KBM-7 (cell line): Measurements from ENCODE around the gene KCNK3.

Experiments
- DNase-seq: peaks from one replicate; pipeline ENCODE4 v3.0.0-alpha.2; 2015
- in situ Hi-C: fragments of 300-500 bp; cut with MboI; formaldehyde crosslinking; loops from 2 replicates; pipeline ENCODE4 v1.14.3; 2020; ENCODE audit warnings: low sequenced_read_pairs, low pct_unique_long_range_greater_than_20kb, mixed read lengths

The KCNK3 gene

DNA sequence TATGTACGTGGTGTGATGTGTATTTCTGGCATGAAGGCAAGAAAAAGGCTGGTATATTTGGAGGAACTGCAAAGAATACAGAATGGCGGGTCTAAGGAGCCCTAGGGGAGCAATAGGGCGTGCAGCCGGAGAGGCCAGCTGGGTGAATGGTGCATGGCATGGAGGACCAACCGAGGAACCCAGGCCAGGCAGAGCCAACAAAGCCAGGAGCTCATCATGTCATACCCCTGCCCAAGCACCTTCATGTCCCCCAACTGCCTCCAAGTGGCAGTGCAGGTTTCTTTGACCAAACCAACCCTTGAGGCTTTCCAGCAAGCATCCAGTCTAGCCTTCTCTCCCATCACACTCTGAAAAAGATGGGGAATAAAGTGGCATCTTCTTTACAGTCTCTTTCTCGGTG lies 8.9 kb upstream of the KCNK3 start:
- in situ Hi-C loops = no loop called here
- DNase-seq = no peak

DNA sequence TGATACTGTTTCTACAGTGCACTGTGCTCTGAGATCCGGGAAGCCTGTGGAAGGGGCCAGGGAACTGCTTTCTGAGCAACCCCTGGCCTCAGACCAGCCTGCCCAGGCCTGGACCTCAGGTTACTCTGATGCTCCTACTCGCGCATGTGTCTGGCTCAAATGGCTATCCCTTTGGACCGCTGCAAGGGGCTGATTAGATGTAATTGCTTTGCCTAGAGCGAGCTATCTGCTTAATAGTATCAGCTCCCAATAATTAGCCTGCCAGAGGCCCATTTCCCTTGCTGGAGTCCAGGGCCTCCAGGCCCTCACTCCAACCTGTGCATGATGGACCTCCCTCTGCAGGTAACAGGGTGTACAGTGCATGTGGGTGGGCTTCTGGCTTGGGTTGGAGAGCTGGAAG lies 7.2 kb upstream of the KCNK3 start:
- no peak for DNase-seq
- in situ Hi-C loops = no loop called here

DNA sequence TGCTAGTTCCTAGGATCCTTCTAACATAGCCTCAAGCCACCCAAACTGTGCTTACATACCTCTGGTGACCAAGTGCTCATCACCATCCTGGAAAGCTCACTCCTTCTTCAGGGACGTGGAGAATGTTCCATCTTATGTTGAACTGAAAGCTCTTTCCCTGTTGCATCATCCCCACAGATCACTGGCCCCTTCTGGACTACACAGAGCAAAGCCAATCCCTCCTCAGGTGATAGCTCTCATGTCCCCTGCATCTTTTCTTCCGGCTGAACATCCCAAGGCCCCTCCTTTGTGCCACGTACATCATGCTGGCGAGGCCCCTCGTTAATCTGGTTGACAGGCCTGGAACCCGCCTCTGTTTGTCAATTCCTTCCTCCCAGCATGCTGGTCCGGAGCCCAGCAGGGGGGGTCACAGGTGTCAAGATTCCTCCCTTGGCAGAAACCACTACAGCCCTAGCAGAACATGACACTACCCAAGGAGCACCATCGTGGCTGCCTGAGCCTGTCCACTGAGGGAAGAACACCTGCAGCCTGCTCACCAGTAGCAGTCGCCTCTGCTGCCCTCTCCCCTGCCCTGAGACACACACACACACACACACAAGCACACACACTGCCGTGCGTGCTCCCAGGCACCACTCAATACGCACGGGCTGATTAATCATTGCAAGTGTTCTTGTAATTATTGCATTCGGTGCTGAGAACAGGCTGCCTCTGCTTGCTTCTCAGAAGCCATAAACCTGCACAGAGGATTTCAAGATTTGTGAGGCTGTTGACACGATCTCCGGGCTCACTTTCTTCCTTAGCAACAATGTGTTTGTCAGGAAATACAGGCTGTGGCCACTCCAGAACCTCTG lies 6.3 kb upstream of the KCNK3 start:
- in situ Hi-C loops = no loop called here
- no peak for DNase-seq

DNA sequence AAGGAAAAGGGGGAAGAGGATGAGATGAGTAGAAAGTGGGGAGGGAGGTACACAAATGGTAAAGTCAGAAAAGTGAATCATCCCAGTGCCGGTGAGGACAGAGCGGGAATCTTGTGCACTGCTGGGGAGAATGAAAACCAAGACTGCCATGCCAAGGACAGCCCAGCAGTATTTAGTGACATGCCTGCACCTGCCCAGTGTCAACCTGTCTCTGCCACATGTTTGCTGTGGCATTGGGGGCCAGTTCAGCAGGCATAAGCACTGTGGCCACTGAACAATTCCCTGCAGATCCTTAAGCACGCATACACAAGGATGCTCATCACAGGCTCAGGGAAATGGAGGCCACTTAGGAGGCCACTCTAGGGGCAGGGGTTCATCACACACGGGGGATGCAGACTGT lies 5.2 kb upstream of the KCNK3 start:
- in situ Hi-C loops = no loop called here
- no peak for DNase-seq

GRCh38 chr2:26687801-26688200 lies 4.7 kb upstream of the KCNK3 start:
- DNase-seq = no peak
- in situ Hi-C loops = no loop called here

DNA sequence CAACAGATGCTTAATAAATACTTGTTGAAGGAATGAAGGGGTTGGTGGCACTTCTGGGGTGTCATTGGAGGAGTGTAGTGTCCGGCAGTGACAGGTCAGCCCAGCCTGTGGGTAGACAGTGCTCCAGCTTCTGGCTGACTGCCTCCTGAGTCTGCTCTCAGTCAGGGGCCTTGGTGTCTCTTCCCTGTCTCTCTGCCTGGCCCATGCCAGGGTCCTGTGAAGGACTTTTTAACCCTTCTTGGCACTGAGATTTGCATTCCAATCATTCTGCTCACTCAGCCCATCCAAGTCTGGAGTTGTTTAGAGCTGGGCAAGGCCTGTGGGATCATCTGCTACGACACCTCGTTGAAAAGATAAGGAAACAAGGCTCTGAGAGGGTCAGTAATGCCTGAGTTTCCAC lies 1.4 kb upstream of the KCNK3 start:
- in situ Hi-C loops = no loop called here
- DNase-seq = no peak

DNA sequence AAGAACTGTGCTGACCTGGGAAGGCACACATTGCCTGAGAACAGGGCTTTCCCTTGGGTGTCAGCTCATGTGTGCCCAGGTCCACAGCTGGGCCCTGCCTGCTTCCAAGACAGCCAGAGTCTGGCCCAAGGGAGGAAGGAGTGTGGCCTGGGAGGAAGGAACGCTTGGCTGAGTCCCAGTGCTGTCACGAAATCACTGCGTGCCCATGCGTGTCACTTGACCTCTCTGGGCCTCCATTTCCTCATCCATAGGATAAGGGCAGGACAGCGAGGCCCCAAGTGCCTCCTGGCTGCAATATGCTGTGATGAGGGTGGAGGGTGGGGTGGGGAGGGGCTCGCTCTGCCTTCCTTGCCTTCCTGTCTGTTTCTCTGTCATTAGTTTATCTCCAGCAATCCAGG lies 642 bp upstream of the KCNK3 start:
- peak; percentile 3 for DNase-seq
- in situ Hi-C loops = no loop called here

DNA sequence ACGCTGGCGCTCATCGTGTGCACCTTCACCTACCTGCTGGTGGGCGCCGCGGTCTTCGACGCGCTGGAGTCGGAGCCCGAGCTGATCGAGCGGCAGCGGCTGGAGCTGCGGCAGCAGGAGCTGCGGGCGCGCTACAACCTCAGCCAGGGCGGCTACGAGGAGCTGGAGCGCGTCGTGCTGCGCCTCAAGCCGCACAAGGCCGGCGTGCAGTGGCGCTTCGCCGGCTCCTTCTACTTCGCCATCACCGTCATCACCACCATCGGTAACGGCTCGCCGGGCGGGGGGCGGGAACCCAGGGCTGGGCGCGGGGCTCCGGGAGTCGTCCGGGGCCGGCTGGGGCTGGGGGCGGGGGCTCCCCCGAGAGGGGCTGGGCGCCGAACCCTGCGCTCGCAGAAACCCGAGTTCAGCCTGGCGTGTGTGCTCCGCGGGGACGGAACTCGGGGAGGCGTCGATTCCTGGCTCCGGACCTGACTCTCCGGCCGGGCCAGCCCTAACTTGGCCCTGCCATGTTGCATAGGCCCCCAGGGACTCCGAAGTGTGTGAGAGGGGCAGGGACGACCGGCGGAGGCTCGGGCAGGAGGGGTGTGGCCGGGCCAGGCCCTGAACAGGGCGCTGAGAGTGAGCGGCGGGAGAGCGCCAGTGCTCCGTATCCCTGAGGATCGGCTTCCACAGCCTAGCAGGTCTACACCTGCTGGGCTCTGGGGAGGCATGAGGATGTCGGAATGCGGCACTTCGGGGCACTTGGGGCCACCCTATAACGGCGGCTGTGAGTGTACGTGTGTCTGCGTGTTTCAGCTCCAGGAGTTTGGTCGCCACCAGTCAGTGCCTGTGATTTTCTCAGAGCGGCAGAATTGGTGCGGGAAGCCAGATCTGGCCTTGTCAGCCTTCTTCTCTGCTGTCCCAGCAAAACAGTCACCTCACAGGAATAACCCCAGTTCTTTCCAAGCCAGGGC lies 651 bp downstream of the KCNK3 start:
- in situ Hi-C loops = no loop called here
- no peak for DNase-seq

DNA sequence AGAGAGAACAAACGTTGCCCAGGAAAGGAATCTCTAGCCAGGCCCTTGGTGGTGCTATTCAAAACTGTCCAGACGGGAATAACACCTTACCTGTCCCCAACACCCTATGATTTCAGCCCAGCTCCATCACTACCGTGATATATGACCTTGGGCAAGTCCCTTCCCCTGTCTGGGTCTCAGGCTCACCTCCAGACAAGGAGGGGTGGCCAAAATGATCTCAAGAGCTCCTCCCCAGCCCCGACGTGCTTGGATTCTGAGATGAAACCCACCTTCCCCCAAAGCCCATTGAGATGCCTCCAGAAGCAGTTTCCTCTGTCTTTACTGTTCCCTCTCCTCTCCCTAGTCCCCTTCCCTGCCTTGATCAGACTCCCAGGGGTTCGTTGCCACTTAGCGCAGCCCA lies 1.5 kb downstream of the KCNK3 start:
- DNase-seq = no peak
- in situ Hi-C loops = no loop called here

DNA sequence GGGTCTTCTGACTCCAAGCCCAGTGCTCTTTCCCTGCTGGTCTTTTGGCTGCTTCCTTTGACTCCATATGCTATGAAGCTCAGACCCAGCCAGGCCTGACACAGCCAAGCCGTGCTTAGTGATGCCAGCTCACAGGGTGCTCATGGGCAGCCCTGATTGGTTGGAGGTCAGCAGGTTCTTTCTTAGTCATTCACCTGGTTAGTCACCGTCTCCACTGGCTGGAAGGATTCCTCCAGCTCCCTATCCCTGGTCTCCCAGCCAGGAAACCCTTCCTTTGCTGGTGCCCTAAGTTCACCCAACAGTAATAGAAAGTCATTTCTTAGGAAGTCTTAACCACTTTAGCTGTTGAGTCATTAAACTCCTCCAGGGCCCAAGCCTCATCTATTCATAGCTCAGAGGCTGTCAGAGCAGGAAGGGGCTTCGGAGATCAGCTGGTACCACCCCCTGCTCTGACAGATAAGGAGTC lies 3.9 kb downstream of the KCNK3 start:
- in situ Hi-C loops = no loop called here
- no peak for DNase-seq

- no peak for DNase-seq
These were observed 4.9 kb downstream of the KCNK3 start for GRCh38 chr2:26697425-26697824.

DNA sequence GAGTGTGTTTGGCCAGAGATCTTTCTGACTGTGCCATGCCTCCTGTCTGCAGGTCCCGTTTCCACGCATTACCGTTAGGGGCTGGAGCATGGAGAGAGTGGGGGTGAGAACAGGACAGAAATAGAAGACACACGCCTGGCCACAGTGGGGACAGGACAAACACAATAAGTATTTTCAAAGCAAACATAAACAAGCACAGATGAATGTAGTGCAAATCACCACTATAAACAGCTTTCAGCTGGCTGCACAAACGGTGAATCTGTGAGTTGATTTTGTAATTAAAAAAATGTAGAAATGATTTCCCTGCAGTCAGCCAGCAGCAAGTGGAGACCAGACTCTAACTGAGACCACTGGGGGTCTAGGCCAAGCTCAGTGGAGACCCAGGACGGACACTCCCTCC lies 6.8 kb downstream of the KCNK3 start:
- in situ Hi-C loops = no loop called here
- DNase-seq = no peak

More at GRCh38 chr2:26697425-26697824, 4.9 kb downstream of the KCNK3 start:
- in situ Hi-C loops = no loop called here

- DNase-seq = no peak
- in situ Hi-C loops = no loop called here
These were observed 7.6 kb downstream of the KCNK3 start for GRCh38 chr2:26700078-26700477.

- in situ Hi-C loops = no loop called here
- no peak for DNase-seq
These were observed 9.1 kb downstream of the KCNK3 start for GRCh38 chr2:26701596-26701995.

DNA sequence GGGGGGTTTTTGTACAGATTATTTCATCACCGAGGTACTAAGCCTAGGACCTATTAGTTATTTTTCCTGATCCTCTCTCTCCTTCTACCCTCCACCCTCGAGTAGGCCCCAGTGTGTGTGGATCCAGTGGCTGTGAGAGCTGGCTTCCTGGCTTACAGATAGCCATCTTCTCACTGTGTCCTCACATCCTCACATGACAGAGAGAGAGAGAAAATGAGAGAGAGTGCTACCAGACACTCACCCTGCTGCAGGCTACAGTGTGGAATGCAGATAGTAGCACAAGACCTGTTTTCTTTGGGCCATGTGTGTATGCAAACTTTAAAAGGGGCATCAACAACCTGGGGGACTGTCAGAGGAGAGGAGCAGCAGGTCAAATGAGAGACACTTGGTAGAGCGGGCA lies 9.5 kb downstream of the KCNK3 start:
- DNase-seq = no peak
- in situ Hi-C loops = no loop called here

GRCh38 chr2:26704441-26704977 lies 12.0 kb downstream of the KCNK3 start:
- in situ Hi-C loops = no loop called here
- no peak for DNase-seq

- in situ Hi-C loops = no loop called here
- no peak for DNase-seq
These were observed 12.6 kb downstream of the KCNK3 start for GRCh38 chr2:26705126-26705525.

- no peak for DNase-seq
- in situ Hi-C loops = no loop called here
These were observed 13.6 kb downstream of the KCNK3 start for GRCh38 chr2:26706093-26706492.

DNA sequence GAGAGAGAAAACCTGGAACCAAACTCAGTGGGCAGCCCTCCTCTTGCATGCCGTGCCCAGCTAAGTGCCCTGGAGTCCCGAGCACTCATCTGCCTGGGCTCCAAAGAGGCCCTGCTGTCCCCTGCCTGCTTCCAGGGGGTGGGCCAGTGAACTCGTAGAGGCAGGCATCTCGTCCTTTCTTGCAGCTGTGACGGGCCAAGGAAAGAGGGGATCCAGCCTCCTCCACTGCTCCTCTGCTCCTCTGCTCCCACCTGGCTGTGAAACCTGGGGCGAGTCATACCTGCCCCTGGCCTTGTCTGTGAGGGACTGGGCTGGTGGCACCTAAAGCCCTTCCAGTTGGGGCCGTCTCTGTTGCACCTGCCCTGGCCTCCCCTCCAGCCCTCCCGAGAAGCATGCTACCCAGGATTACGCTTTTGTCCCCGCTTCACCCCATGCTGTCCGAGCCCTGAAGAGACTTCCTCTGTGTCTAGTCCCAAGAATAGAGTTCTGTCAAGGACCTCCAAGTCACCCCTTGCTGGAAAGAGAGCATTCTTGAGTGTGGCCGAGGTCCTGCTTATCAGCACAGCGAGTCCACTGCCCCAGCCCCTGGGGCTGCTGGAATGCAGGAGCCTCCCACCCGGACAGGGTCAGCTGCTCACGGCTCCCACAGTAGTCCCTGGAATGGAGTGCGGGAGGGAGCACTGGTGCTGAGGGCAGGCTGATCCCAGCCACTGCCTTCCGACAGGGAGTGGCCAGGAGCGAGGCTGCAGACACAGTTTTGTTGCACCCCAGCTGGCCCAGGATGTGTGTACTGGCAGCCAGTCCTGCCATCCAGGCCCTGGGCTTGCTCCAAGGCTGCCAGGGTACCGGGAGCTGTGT lies 14.3 kb downstream of the KCNK3 start:
- in situ Hi-C loops = no loop called here
- DNase-seq = no peak
